ENCODE results near the gene PGM2L1. TPM values are rescaled to one million over a fixed set of nuclear protein-coding genes. Genes with fewer than 3 reads are reported as not detected.

Gene PGM2L1
- total RNA-seq, 1 donor, result 4.3 TPM

GRCh38 chr11:74438681-74439080 is 40.4 kb upstream of the PGM2L1 start:
- DNase-seq (ENCODE audit: low read depth), result no peak
- H3K4me3 ChIP-seq (ENCODE audit: low read depth, low read length), result no peak overlapping the region
- TF ChIP-seq CTCF (IDR thresholded peaks at IDR 0.05; ENCODE audit: insufficient read depth, low read length), result no peak

DNA sequence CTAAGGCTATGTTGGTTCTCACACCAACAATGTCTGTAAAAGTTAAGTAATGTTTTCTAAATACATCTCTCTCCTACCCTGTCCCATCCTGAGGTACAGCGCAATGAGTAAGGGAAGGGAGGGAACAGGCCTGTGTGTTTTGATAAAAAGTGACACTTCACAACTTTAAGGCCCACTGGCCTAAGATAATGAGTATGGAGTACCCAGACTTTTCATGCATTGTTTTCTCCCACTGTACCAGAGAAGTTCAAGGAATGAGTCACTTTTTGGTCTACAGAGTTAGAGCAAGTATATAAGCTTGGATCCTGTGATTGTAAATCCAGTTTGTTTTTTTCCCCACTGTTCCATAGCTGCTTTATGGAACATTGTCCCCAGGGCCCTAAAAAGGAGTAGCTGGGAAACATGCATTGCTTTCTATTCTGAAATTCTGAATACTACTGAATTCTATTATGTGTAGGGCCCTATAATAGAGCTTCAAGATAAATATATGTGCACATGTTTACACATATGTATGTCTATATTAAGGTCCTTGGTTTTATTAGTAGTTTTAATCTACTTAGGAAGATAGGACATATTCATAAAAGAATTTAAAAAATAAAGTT is 39.3 kb upstream of the PGM2L1 start:
- TF ChIP-seq CTCF (IDR thresholded peaks at IDR 0.05; ENCODE audit: insufficient read depth, low read length), result no peak
- DNase-seq (ENCODE audit: low read depth), result peak; percentile 15
- H3K4me3 ChIP-seq (ENCODE audit: low read depth, low read length), result no peak overlapping the region

- TF ChIP-seq CTCF (IDR thresholded peaks at IDR 0.05; ENCODE audit: insufficient read depth, low read length), result no peak
- no peak overlapping the region for H3K4me3 ChIP-seq (ENCODE audit: low read depth, low read length)
- DNase-seq (ENCODE audit: low read depth), result no peak
These were observed 36.3 kb upstream of the PGM2L1 start for GRCh38 chr11:74434528-74434927.

DNA sequence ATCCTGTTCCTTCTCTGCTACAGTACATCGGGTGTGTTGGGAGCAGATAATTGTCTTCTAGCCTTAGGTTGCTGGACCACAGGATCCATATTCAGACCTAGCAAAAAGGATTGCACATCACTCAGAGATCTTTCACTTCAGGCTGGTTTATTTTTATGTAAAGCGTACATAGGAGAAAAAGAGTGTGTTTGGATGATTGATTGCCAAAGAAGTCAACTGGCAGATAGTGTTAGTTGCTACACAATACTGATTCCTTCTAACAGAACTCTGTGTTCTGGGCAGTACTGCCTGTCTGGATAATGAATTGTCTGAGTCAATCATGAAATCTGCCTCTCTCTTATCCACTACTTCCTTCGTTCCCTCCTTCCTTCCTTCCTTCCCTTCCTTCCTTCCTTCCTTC is 31.0 kb upstream of the PGM2L1 start:
- TF ChIP-seq CTCF (IDR thresholded peaks at IDR 0.05; ENCODE audit: insufficient read depth, low read length), result no peak
- DNase-seq (ENCODE audit: low read depth), result no peak
- no peak overlapping the region for H3K4me3 ChIP-seq (ENCODE audit: low read depth, low read length)

GRCh38 chr11:74427384-74427886 is 29.2 kb upstream of the PGM2L1 start:
- no peak for TF ChIP-seq CTCF (IDR thresholded peaks at IDR 0.05; ENCODE audit: insufficient read depth, low read length)

DNA sequence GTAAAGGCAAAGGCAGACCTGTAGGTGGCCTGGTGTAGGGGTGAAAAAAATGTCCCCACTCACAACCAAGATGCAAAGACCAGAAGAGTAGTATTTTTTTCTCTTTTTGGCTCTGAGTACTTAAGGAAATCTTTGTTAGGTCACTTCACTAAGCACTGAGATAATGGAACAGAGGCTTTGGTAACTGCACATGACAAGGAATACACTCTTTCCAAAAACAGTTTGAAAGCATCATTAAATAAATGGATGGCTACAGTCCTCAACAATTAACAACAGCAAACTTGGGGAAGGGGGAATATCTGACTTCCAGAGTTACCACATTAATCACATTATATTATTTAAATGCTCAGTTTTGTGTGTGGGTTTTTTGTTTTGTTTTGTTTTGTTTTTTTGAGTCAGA is 26.9 kb upstream of the PGM2L1 start:
- no peak overlapping the region for H3K4me3 ChIP-seq (ENCODE audit: low read depth, low read length)
- DNase-seq (ENCODE audit: low read depth), result no peak
- no peak for TF ChIP-seq CTCF (IDR thresholded peaks at IDR 0.05; ENCODE audit: insufficient read depth, low read length)

More at GRCh38 chr11:74427384-74427886, 29.2 kb upstream of the PGM2L1 start:
- H3K4me3 ChIP-seq (ENCODE audit: low read depth, low read length), result no peak overlapping the region
- DNase-seq (ENCODE audit: low read depth), result peak; percentile 25

GRCh38 chr11:74418509-74418895 is 20.3 kb upstream of the PGM2L1 start:
- no peak for TF ChIP-seq CTCF (IDR thresholded peaks at IDR 0.05; ENCODE audit: insufficient read depth, low read length)
- peak; percentile 65 for DNase-seq (ENCODE audit: low read depth)
- H3K4me3 ChIP-seq (ENCODE audit: low read depth, low read length), result no peak overlapping the region
